ENCODE measurements around the gene ZNF814.
"Not testable (repeated sequence)": the region's sequence is repeated elsewhere in the genome, so short reads cannot be mapped to it uniquely, and the experiment has no call there.

ZNF814 gene

DNA sequence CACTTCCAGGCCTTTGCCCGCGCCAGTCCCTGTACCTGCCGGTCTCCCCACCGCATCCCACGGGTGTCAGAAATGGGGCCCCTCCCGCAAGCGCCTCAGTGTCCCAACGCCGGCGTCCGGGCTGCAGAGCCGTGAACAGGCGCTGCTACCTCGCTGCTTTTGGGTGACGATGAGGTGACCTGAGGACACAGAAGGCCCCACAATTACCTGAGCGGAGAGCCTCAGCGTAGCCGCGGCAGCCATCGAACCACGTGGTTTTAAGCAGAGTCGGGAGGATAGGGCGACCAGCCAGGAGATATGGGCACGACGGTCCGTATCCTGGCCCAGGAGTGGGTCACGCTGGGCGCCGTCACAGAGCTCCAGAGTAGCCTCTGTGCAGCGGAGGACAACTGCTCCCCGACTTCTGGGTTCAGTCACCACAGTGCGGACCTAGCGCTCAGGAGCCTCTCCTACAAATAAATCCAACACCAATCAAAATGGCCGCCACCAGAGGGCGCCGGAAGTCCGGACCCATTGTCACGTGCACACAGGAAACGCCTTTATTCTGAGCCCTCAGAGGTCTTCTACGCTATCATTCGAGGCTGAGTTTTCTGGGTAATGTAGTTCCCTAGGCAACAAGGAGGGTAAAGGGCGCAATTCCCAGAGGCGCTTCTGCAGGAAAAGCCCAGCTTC, at the start of gene ZNF814:
ZNF814 (minus strand) TSS at position 478 of the 672 bp plus-strand sequence; CDS start at position 243, 235 bp downstream.
- DNase-seq (ENCODE audit: low spot score), result peak; percentile 69
- TF ChIP-seq, protein P1, sequence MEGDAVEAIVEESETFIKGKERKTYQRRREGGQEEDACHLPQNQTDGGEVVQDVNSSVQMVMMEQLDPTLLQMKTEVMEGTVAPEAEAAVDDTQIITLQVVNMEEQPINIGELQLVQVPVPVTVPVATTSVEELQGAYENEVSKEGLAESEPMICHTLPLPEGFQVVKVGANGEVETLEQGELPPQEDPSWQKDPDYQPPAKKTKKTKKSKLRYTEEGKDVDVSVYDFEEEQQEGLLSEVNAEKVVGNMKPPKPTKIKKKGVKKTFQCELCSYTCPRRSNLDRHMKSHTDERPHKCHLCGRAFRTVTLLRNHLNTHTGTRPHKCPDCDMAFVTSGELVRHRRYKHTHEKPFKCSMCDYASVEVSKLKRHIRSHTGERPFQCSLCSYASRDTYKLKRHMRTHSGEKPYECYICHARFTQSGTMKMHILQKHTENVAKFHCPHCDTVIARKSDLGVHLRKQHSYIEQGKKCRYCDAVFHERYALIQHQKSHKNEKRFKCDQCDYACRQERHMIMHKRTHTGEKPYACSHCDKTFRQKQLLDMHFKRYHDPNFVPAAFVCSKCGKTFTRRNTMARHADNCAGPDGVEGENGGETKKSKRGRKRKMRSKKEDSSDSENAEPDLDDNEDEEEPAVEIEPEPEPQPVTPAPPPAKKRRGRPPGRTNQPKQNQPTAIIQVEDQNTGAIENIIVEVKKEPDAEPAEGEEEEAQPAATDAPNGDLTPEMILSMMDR (IDR thresholded peaks at IDR 0.05; ENCODE audit: extremely low read depth, insufficient read depth, missing control alignments), result peak; percentile 17
- in situ Hi-C loops (cut with MboI; ENCODE audit: low pct_unique_long_range_greater_than_20kb, low sequenced_read_pairs, unreplicated experiment), result no loop called here

DNA sequence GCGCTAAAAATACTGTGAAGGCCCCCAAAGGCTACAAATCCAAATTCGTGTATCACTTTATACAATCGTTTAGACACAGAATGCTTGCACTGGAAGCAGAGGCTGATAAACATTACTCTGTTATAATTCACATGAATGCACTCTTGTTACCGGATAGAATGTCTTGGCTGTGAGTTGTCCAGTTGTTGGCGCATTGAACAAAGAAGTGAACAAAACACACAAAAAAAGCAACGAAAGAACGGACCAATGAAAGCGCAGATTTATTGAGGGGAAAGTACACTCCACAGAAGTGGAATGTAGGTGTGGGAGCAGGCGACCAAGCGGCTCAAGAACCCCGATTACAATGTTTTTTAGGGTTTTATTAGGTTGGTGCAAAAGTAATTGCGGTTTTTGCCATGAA, 46.9 kb upstream of the ZNF814 start:
- in situ Hi-C loops (cut with MboI; ENCODE audit: low pct_unique_long_range_greater_than_20kb, low sequenced_read_pairs, unreplicated experiment), result no loop called here
- DNase-seq (ENCODE audit: low spot score), result no peak

DNA sequence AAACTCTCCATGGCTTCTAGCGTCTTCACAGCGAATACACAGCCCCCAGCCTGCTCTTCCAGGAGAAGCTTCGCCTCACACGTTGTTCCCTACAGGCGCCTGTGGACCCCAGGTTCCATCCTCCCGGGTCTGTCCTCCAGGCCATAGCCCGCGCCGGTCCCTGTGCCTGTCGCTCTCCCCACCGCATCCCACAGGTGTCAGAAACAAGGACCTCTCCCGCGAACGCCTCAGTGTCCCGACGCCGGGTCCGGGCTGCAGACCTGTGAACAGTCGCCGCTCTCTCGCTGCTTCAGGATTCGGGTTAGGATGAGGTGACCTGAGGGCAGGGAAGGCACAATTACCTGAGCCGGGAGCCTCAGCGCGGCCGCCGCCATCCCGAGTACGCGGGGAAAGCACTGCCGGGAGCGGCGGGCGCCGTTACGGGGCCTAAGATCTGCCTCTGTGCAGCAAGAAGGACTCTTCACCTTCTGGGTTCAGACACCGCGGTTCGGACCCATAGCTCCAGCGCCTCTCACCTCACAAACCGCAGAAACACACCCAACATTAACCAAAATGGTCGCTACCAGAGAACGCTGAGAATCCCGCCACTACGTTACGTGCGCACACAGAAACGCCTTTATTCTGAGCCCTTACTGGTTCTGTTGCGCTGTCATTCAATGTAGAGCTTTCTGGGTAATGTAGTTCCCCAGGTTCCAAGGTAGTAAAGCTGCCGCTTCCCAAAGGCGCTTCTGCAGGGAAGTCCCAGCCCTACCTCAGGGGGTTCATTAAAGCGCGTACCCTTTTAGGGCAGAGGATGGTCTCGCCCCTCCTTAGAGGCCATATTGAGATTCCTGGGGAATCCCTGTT, 46.2 kb upstream of the ZNF814 start, which contains the start of gene ZNF418:
ZNF418 (minus strand) TSS at position 583 of the 846 bp plus-strand sequence. CDS start 1,580 bp downstream, outside the sequence.
- TF ChIP-seq, protein P1 (IDR thresholded peaks at IDR 0.05; ENCODE audit: extremely low read depth, insufficient read depth, missing control alignments), result no peak
- peak; percentile 28 for DNase-seq (ENCODE audit: low spot score)
- in situ Hi-C loops (cut with MboI; ENCODE audit: low pct_unique_long_range_greater_than_20kb, low sequenced_read_pairs, unreplicated experiment), result no loop called here

More for the DNA sequence above, 46.9 kb upstream of the ZNF814 start:
- TF ChIP-seq, protein P1 (IDR thresholded peaks at IDR 0.05; ENCODE audit: extremely low read depth, insufficient read depth, missing control alignments), result no peak

DNA sequence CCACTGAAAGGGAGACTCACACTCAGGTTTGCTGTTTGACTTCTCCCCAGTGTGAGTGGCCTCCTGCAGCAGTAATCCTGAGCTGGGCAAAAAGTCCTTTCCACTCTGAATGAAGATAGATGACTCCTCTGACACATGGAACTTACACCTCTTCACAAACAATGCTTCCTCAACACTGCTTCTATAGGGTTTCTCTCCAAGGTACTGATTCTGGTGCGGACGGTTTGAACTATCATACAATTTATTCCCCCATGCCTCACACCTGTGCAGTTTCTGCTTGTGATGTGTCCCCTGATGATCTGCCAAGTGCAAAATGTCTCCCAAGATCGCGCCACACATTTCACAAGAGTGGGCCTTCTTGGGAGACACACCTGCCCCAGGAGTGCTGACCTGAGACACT, 38.8 kb upstream of the ZNF814 start:
- in situ Hi-C loops (cut with MboI; ENCODE audit: low pct_unique_long_range_greater_than_20kb, low sequenced_read_pairs, unreplicated experiment), result no loop called here
- TF ChIP-seq, protein P1 (IDR thresholded peaks at IDR 0.05; ENCODE audit: extremely low read depth, insufficient read depth, missing control alignments), result no peak
- DNase-seq (ENCODE audit: low spot score), result no peak

DNA sequence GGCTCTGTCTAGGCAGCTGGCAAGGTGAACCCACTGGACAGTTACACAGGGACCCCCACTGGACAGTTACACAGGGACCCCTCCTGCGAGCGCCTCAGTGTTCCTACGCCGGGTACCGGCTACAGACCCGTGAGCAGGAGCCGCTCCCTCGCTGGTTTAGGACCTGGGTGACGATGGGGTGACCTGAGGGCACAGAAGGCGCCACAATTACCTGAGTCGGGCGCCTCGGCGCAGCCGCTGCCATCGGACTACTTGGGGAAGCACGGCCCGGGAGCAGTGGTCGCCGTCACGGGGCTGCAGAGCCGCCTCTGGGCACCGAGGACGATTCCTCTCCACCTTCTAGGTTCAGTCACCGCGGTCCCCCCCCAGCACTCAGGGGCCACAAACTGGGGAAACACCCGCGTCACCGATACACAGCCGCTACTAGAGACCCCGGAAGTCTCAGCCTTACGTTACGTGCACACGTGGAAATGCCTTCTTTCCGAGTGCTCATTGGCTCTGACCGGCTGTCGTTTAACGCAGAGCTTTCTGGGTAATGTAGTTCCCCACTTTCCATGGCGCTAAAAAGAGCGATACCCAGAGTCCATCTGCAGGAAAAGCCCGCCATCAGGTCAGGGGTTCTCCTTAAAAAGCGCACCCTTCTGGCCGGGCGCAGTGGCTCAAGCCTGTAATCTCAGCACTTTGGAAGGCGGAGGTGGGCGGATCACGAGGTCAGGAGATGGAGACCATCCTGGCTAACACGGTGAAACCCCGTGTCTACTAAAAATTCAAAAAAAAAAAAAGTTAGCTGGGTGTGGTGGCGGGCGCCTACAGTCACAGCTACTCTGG, 27.5 kb upstream of the ZNF814 start, which contains the start of gene ZNF417:
ZNF417 (minus strand) TSS at position 425 of the 828 bp plus-strand sequence; CDS start at position 244, 181 bp downstream.
- TF ChIP-seq, protein P1 (IDR thresholded peaks at IDR 0.05; ENCODE audit: extremely low read depth, insufficient read depth, missing control alignments), result peak; percentile 54
- peak; percentile 88 for DNase-seq (ENCODE audit: low spot score)
- in situ Hi-C loops (cut with MboI; ENCODE audit: low pct_unique_long_range_greater_than_20kb, low sequenced_read_pairs, unreplicated experiment), result not testable (repeated sequence)

DNA sequence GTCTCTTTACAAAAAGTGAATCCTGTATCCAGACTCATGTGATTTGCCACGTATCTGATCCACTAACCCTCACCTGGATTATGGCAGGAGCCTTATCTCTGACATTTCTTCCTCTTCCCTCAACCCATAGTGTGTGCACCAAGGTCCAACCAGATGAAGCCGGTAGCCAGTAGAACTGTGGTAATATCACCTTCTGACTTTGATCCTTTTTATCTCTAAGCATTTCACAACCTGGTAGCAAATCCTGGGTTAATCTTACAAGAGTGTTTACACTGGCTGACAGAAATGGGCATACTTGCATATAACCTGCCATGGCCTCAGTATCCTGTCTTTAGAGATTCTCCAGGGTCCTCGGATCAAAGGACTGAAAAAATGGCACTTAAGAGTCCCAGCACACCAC, 25.7 kb upstream of the ZNF814 start:
- in situ Hi-C loops (cut with MboI; ENCODE audit: low pct_unique_long_range_greater_than_20kb, low sequenced_read_pairs, unreplicated experiment), result no loop called here
- DNase-seq (ENCODE audit: low spot score), result no peak
- TF ChIP-seq, protein P1 (IDR thresholded peaks at IDR 0.05; ENCODE audit: extremely low read depth, insufficient read depth, missing control alignments), result no peak

Data from GM13977 (cell line).